Smooth muscle cell (in vitro differentiated cells): ENCODE measurements around the gene TANC1. TPM values are rescaled to one million over a fixed set of nuclear protein-coding genes. Genes with fewer than 3 reads are reported as not detected.
A peak's percentile ranks its signal among the peaks of the same experiment; 100 is the strongest.
"Not testable (repeated sequence)": the region's sequence is repeated elsewhere in the genome, so short reads cannot be mapped to it uniquely, and the experiment has no call there.

ENCODE experiments used
- DNase-seq: peaks from one replicate; lab custom pipeline; 2025; ENCODE audit not compliant: unreplicated experiment; lab: John Stamatoyannopoulos, UW
- H2AFZ ChIP-seq: fragments of 200-600 bp; sonication (generic); 2 replicates; pipeline ENCODE4 v1.6.0; 2016; ENCODE audit warnings: antibody characterized with exemption, low read depth, mild to moderate bottlenecking
- H3F3A ChIP-seq: fragments of 200-600 bp; sonication (generic); 2 replicates; pipeline ENCODE4 v1.6.0; 2017; ENCODE audit warnings: antibody characterized with exemption, low read depth
- H3K27ac ChIP-seq: fragments of 200-600 bp; sonication (generic); 2 replicates; pipeline ENCODE4 v1.5.1; 2016; ENCODE audit warnings: low read depth, mild to moderate bottlenecking
- H3K27me3 ChIP-seq: fragments of 200-600 bp; sonication (generic); 2 replicates; pipeline ENCODE4 v1.6.1; 2016; ENCODE audit warnings: low read depth, mild to moderate bottlenecking
- H3K36me3 ChIP-seq: fragments of 200-600 bp; sonication (generic); 2 replicates; pipeline ENCODE4 v1.5.1; 2016; ENCODE audit warnings: low read depth
- H3K4me1 ChIP-seq: fragments of 200-600 bp; sonication (generic); 2 replicates; pipeline ENCODE4 v1.5.1; 2016; ENCODE audit warnings: low read depth
- H3K4me2 ChIP-seq: fragments of 200-600 bp; sonication (generic); 2 replicates; pipeline ENCODE4 v1.6.0; 2016; ENCODE audit warnings: mild to moderate bottlenecking
- H3K4me3 ChIP-seq: fragments of 200-600 bp; sonication (generic); 2 replicates; pipeline ENCODE4 v1.5.1; 2016; ENCODE audit warnings: mild to moderate bottlenecking
- H3K79me2 ChIP-seq: fragments of 200-600 bp; sonication (generic); 2 replicates; pipeline ENCODE4 v1.6.0; 2016; ENCODE audit warnings: low read depth, mild to moderate bottlenecking
- H3K9ac ChIP-seq: fragments of 200-600 bp; sonication (generic); 2 replicates; pipeline ENCODE4 v1.6.0; 2016; ENCODE audit warnings: low read depth
- H3K9me3 ChIP-seq: fragments of 200-600 bp; sonication (generic); replicated peaks from 2 replicates; pipeline ENCODE4 v1.5.1; 2016; ENCODE audit warnings: low read depth
- H4K20me1 ChIP-seq: fragments of 200-600 bp; sonication (generic); 2 replicates; pipeline ENCODE4 v1.6.0; 2016; ENCODE audit warnings: low read depth
- WGBS: methylation state at CpG from one replicate; pipeline ENCODE4 v1.1.7; 2016; ENCODE audit warnings: low lambda C conversion rate; 5-methylcytosine and 5-hydroxymethylcytosine counted together
- polyA plus RNA-seq: library from polyadenylated mRNA; unstranded; fragments of >200 nt; fragmentation: Nextera tagmentation; extraction: Ambion mirVana; gene quantifications from 2 replicates; pipeline ENCODE4 v1.2.1, GENCODE V29; 2016
- total RNA-seq: library from RNA; depleted of rRNA; stranded (reverse); fragments of >200 nt; gene quantifications from 2 replicates; pipeline ENCODE4 v1.2.3, GENCODE V29; 2014
- TF ChIP-seq, protein P1 (sequence below): fragments of 200-600 bp; sonication (generic); IDR thresholded peaks from 2 replicates; pipeline ENCODE4 v1.5.1; 2017; ENCODE audit warnings: borderline replicate concordance, mild to moderate bottlenecking, antibody characterized with exemption; ENCODE audit not compliant: insufficient read depth, poor library complexity, severe bottlenecking

The TANC1 gene
- total and polyA plus RNA-seq, 2 experiments from 2014 or later, result 9.1 to 30.8 TPM

DNA sequence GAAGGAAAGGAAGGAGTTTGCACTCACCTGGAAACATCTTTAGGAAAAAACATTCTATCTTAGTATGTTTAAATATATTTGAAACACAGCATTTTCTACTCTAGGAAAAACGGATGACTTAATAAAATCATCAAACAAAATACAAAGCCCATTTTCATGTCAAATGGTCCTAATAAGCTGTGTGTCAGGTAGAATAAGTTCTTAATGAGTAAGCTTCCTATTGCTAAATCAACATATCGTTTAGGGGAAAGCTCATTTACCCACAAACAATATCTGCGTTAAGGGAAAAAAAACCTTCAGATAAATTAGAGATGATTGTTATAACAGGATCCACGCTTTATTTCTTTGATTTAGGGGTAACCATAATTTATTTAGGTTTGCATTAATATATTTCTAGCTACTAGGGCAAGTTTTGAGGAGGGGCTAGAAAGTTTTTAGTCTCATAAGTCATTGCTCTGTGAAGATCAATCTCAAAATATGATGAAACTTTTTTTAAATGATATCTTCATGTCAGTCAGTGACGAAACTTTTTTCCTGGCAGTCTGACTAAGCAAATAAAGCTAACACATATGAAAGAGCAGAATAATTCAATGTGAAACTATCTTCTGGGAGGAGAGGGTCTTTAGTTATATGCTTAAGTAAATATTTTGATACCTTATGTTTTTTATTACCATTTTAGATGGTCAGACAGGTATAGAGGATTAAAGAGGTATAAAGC, 170.9 kb downstream of the TANC1 start:
- no peaks in the 10 kb centered on the region for H3K9me3 ChIP-seq
- H3K27ac ChIP-seq, result peak overlapping the region; percentile 99
- 70% methylated on average over 5 of the region's 5 CpGs for WGBS
- no peak for DNase-seq
- H3K36me3 ChIP-seq, result no peaks in the 10 kb centered on the region
- H2AFZ ChIP-seq, result no peak overlapping the region
- no peaks in the 10 kb centered on the region for H3K27me3 ChIP-seq
- TF ChIP-seq, protein P1, sequence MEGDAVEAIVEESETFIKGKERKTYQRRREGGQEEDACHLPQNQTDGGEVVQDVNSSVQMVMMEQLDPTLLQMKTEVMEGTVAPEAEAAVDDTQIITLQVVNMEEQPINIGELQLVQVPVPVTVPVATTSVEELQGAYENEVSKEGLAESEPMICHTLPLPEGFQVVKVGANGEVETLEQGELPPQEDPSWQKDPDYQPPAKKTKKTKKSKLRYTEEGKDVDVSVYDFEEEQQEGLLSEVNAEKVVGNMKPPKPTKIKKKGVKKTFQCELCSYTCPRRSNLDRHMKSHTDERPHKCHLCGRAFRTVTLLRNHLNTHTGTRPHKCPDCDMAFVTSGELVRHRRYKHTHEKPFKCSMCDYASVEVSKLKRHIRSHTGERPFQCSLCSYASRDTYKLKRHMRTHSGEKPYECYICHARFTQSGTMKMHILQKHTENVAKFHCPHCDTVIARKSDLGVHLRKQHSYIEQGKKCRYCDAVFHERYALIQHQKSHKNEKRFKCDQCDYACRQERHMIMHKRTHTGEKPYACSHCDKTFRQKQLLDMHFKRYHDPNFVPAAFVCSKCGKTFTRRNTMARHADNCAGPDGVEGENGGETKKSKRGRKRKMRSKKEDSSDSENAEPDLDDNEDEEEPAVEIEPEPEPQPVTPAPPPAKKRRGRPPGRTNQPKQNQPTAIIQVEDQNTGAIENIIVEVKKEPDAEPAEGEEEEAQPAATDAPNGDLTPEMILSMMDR, result no peak
- peak overlapping the region; percentile 31 for H3K9ac ChIP-seq
- H4K20me1 ChIP-seq, result no peaks in the 10 kb centered on the region
- H3F3A ChIP-seq, result peaks cover 17% of the 10 kb centered on the region
- peaks cover 50% of the 10 kb centered on the region for H3K79me2 ChIP-seq
- H3K4me1 ChIP-seq, result peaks cover 46% of the 10 kb centered on the region
- no peak overlapping the region for H3K4me3 ChIP-seq
- H3K4me2 ChIP-seq, result peak overlapping the region; percentile 80

DNA sequence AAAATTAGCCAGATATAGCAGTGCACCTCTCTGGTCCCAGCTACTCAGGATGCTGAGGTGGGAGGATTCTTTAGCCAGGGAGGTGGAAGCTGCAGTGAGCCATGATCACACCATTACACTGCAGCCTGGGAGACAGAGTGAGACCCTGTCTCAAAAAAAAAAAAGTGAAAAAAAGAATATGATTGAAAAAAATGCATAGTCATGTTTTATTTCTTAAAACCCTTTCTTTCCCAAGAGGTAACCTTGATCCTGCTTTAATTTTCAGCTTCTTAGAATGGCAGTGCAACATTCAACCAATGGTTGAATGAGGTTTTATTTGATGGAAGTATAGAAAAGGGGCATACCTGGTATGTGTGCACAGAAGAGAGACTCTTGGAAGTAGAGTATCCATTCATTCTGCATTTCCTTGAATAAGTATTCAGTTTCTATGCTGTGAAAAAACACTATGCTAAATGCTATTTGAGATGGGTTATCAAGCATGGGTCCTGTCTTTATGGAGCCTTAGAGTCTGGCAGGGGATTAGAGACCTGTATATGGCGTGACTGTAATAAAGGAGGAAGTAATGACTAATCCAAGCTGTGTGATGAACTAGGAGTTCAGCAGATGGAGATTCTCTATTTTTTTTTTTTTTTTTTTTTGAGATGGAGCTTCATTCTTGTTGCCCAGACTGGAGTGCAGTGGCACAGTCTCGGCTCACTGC, 171.8 kb downstream of the TANC1 start:
- peaks cover 58% of the 10 kb centered on the region for H3K79me2 ChIP-seq
- peak overlapping the region; percentile 80 for H3K4me2 ChIP-seq
- peak overlapping the region; percentile 31 for H3K9ac ChIP-seq
- DNase-seq, result no peak
- WGBS, result 37% methylated on average over 2 of the region's 2 CpGs
- H3K4me1 ChIP-seq, result peaks cover 41% of the 10 kb centered on the region
- TF ChIP-seq, protein P1, result no peak
- peaks cover 17% of the 10 kb centered on the region for H3F3A ChIP-seq
- no peak overlapping the region for H2AFZ ChIP-seq
- H3K27me3 ChIP-seq, result no peaks in the 10 kb centered on the region
- H3K9me3 ChIP-seq, result no peaks in the 10 kb centered on the region
- H3K27ac ChIP-seq, result peak overlapping the region; percentile 99
- no peaks in the 10 kb centered on the region for H4K20me1 ChIP-seq
- H3K36me3 ChIP-seq, result no peaks in the 10 kb centered on the region
- no peak overlapping the region for H3K4me3 ChIP-seq

DNA sequence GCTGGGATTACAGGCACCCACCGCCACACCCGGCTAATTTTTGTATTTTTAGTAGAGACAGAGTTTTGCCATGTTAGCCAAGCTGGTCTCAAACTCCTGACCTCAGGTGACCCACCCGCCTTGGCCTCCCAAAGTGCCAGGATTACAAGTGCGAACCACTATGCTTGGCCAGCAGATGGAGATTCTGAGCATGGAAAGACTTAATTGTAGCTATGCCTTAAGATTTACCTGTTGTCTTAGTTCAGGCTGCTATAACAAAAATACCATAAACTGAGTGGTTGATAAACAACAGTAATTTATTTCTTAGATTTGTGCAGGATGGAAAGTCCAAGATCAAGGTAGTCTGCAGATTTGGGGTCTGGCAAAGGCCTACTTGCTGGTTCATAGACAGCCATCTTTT, 172.4 kb downstream of the TANC1 start:
- peaks cover 40% of the 10 kb centered on the region for H3K4me1 ChIP-seq
- H3K79me2 ChIP-seq, result peaks cover 60% of the 10 kb centered on the region
- peak overlapping the region; percentile 99 for H3K27ac ChIP-seq
- peak overlapping the region; percentile 64 for H3K9ac ChIP-seq
- peaks cover 17% of the 10 kb centered on the region for H3F3A ChIP-seq
- peak overlapping the region; percentile 27 for H3K4me2 ChIP-seq
- not testable (repeated sequence) for H3K36me3 ChIP-seq, H3K27me3 ChIP-seq, H3K4me3 ChIP-seq, H4K20me1 ChIP-seq, DNase-seq, H3K9me3 ChIP-seq, H2AFZ ChIP-seq
- WGBS, result 79% methylated on average over 4 of the region's 4 CpGs

DNA sequence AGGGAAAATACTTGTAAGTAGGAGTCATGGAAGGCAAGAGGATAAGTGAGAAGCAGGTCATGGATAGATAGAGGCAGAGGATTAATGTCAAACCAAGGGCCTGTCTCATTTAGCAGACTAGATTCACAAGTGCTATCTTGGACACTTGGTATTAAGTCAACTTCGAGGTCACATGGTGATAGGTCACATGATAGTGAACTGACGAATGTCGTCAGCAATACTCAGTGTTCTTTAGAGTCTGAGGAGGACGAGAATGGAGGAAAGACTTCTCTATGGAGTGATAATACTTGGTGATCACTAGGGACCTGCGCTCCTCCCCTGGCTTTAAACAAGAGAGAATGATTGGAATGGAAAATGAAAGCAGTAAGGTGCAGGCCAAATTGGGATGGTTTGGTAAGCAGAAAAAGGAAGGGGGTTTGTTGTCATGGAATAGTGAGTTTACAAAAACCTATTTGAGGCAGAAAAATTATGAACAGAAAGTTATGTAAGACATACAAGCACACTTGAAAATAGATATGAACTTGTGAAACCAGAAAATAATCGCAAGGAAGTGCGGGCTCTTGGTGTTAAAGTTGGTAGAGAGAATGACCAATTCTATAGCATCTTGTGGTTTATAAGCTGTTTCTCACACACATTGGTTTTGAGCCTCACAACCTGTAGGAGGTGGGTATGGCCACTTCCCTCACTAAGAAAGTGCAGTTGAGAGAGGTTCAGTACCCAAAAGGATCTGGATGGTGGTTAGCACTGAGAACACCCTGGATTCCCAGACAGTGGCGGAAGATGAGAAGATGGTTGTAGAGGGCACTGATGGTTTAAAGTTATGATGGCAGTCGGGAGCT, 176.6 kb downstream of the TANC1 start:
- H3K4me3 ChIP-seq, result no peak overlapping the region
- no peak overlapping the region for H2AFZ ChIP-seq
- no peaks in the 10 kb centered on the region for H3F3A ChIP-seq
- no peak for DNase-seq
- H3K27me3 ChIP-seq, result no peaks in the 10 kb centered on the region
- no peak overlapping the region for H3K9ac ChIP-seq
- peaks cover 47% of the 10 kb centered on the region for H3K79me2 ChIP-seq
- TF ChIP-seq, protein P1, result no peak
- H3K36me3 ChIP-seq, result no peaks in the 10 kb centered on the region
- no peak overlapping the region for H3K4me2 ChIP-seq
- H3K9me3 ChIP-seq, result no peaks in the 10 kb centered on the region
- H3K27ac ChIP-seq, result peak overlapping the region; percentile 27
- no peaks in the 10 kb centered on the region for H4K20me1 ChIP-seq
- peaks cover 2% of the 10 kb centered on the region for H3K4me1 ChIP-seq
- 94% methylated on average over 9 of the region's 9 CpGs for WGBS
